HepG2 (cell line): Measurements from ENCODE around the gene TCF23. TPM values are rescaled to one million over a fixed set of nuclear protein-coding genes. Genes with fewer than 3 reads are reported as not detected.
A peak's percentile ranks its signal among the peaks of the same experiment; 100 is the strongest.

Source experiments
- CBX1 ChIP-seq: IDR thresholded peaks from one replicate; pipeline ENCODE4 v1.6.1; 2016; ENCODE audit warnings: antibody characterized with exemption, low read depth
- CCDC6 ChIP-seq: sonication (generic); formaldehyde crosslinking; IDR thresholded peaks from 2 replicates; pipeline ENCODE4 v1.8.1; 2022; ENCODE audit warnings: mild to moderate bottlenecking, missing genetic modification reagents, moderate library complexity
- HMG20A ChIP-seq: IDR thresholded peaks from 2 replicates; pipeline ENCODE4 v1.6.1; 2016; ENCODE audit warnings: borderline replicate concordance
- HOXA5 ChIP-seq: sonication (generic); formaldehyde crosslinking; IDR thresholded peaks from 2 replicates; pipeline ENCODE4 v1.4.0; 2020; ENCODE audit warnings: missing genetic modification reagents
- KDM1A ChIP-seq: IDR thresholded peaks from 2 replicates; pipeline ENCODE4 v1.6.1; 2016; ENCODE audit warnings: missing compliant biosample characterization
- MIXL1 ChIP-seq: IDR thresholded peaks from 2 replicates; pipeline ENCODE4 v1.6.1; 2016
- MLLT10 ChIP-seq: sonication (generic); formaldehyde crosslinking; IDR thresholded peaks from 2 replicates; pipeline ENCODE4 v1.4.0; 2020; ENCODE audit warnings: missing genetic modification reagents
- MXD3 ChIP-seq: IDR thresholded peaks from 2 replicates; pipeline ENCODE4 v1.6.1; 2016; ENCODE audit warnings: mild to moderate bottlenecking, missing biosample characterization, missing genetic modification reagents
- NAIF1 ChIP-seq: sonication (generic); formaldehyde crosslinking; IDR thresholded peaks from 2 replicates; pipeline ENCODE4 v1.5.0; 2020; ENCODE audit warnings: mild to moderate bottlenecking, missing genetic modification reagents, borderline replicate concordance
- RAD21 ChIP-seq: fragments of 450-650 bp; formaldehyde crosslinking; IDR thresholded peaks from 2 replicates; pipeline ENCODE4 v1.5.0; 2020; ENCODE audit warnings: mild to moderate bottlenecking
- RBM39 ChIP-seq: fragments of 200-400 bp; formaldehyde crosslinking; IDR thresholded peaks from one replicate; pipeline ENCODE4 v1.6.1; 2018; ENCODE audit warnings: antibody characterized with exemption, mild to moderate bottlenecking, low read depth, low read length; ENCODE audit not compliant: poor library complexity, severe bottlenecking
- REL ChIP-seq: sonication (generic); formaldehyde crosslinking; conservative IDR thresholded peaks from 2 replicates; pipeline ENCODE4 v1.8.0; 2022; ENCODE audit warnings: mild to moderate bottlenecking, missing genetic modification reagents, moderate library complexity
- RFX3 ChIP-seq: IDR thresholded peaks from 2 replicates; pipeline ENCODE4 v1.6.1; 2016; ENCODE audit warnings: missing biosample characterization, missing genetic modification reagents
- THAP9 ChIP-seq: sonication (generic); formaldehyde crosslinking; IDR thresholded peaks from 2 replicates; pipeline ENCODE4; 2020; ENCODE audit warnings: missing genetic modification reagents, mild to moderate bottlenecking, borderline replicate concordance
- ZBTB8A ChIP-seq: sonication (generic); formaldehyde crosslinking; IDR thresholded peaks from 2 replicates; pipeline ENCODE4 v1.4.0; 2020; ENCODE audit warnings: mild to moderate bottlenecking, low read depth, missing genetic modification reagents, borderline replicate concordance
- ZFP36L2 ChIP-seq: sonication (generic); formaldehyde crosslinking; IDR thresholded peaks from 2 replicates; pipeline ENCODE4 v1.4.0; 2020; ENCODE audit warnings: missing genetic modification reagents
- ZNF564 ChIP-seq: sonication (generic); formaldehyde crosslinking; IDR thresholded peaks from 2 replicates; pipeline ENCODE4 v1.8.1; 2023; ENCODE audit warnings: mild to moderate bottlenecking, missing genetic modification reagents
- ZNF639 ChIP-seq: conservative IDR thresholded peaks from 2 replicates; pipeline ENCODE4 v1.6.1; 2018; ENCODE audit warnings: missing genetic modification reagents
- ZNF749 ChIP-seq: sonication (generic); formaldehyde crosslinking; IDR thresholded peaks from 2 replicates; pipeline ENCODE4 v1.8.0; 2022; ENCODE audit warnings: mild to moderate bottlenecking, missing genetic modification reagents, moderate library complexity, borderline replicate concordance
- polyA plus RNA-seq, 8 experiments: library from polyadenylated mRNA; depleted of rRNA in 3 of 8; stranded (reverse) in 7 of 8; unstranded in 1 of 8; fragments of >200 nt; fragmentation: Illumina TruSeq in 4 of 8; extraction: Trizol in 4 of 8; gene quantifications; 2 replicates each; pipeline versions ENCODE4 v1.2.1 to v1.2.3, GENCODE V29; 2011 to 2016; ENCODE audit warnings: low read depth in 4 of 8, missing spikeins in 1 of 8, mixed read lengths in 1 of 8; ENCODE audit not compliant: insufficient read depth in 1 of 8
- total RNA-seq, 5 experiments: library from RNA; depleted of rRNA; stranded (reverse); fragments of >200 nt; fragmentation: Illumina TruSeq; extraction: Trizol; gene quantifications; 2 replicates each; pipeline ENCODE4 v1.2.3, GENCODE V29; 2016; ENCODE audit warnings: low read depth in 1 of 5
- TF ChIP-seq, protein P1 (sequence below): sonication (generic); formaldehyde crosslinking; IDR thresholded peaks from 2 replicates; pipeline ENCODE4 v1.5.0; 2020; ENCODE audit warnings: mild to moderate bottlenecking, missing genetic modification reagents
- TF ChIP-seq, protein P2 (sequence below): IDR thresholded peaks from 2 replicates; pipeline ENCODE4 v1.6.1; 2016; ENCODE audit warnings: missing compliant biosample characterization, missing genetic modification reagents, borderline replicate concordance

TCF23 gene
- total and polyA plus RNA-seq, 2 of the 13 experiments (the other 11 are each of a cell fraction or from before 2014, with no cell fraction given) = 0.02 to 1.4 TPM

GRCh38 chr2:27177441-27178351 lies 28.9 kb downstream of the TCF23 start (continued):
- TF ChIP-seq HMG20A (CRISPR knock-in tag) (peak; percentile 95; the same call in 1 of the 2 replicates), MXD3 (CRISPR knock-in tag) (peak; percentile 57; the same call in 1 of the 2 replicates), HOXA5 (CRISPR knock-in tag) (peak; percentile 94), MLLT10 (CRISPR knock-in tag) (no peak), ZFP36L2 (CRISPR knock-in tag) (0 out of 2 replicates have a peak, but pooled peaks have one; percentile 62), ZNF749 (CRISPR knock-in tag) (0 out of 2 replicates have a peak, but pooled peaks have one; percentile 81), ZNF639 (peak; percentile 51; the same call in 1 of the 2 replicates), REL (CRISPR knock-in tag) (peak; percentile 61; the same call in 1 of the 2 replicates), RFX3 (CRISPR knock-in tag) (no peak), NAIF1 (CRISPR knock-in tag) (no peak), ZNF564 (CRISPR knock-in tag) (no peak; the same call in 1 of the 2 replicates), ZBTB8A (CRISPR knock-in tag) (no peak), RBM39 (no peak), MIXL1 (peak; percentile 96), KDM1A (peak; percentile 81), RAD21 (CRISPR knock-in tag) (peak; percentile 37; the same call in 1 of the 2 replicates), CCDC6 (CRISPR knock-in tag) (peak; percentile 23; the same call in 1 of the 2 replicates), THAP9 (CRISPR knock-in tag) (peak; percentile 45; the same call in 1 of the 2 replicates), CBX1 (peak; percentile 56)
- TF ChIP-seq, protein P1, sequence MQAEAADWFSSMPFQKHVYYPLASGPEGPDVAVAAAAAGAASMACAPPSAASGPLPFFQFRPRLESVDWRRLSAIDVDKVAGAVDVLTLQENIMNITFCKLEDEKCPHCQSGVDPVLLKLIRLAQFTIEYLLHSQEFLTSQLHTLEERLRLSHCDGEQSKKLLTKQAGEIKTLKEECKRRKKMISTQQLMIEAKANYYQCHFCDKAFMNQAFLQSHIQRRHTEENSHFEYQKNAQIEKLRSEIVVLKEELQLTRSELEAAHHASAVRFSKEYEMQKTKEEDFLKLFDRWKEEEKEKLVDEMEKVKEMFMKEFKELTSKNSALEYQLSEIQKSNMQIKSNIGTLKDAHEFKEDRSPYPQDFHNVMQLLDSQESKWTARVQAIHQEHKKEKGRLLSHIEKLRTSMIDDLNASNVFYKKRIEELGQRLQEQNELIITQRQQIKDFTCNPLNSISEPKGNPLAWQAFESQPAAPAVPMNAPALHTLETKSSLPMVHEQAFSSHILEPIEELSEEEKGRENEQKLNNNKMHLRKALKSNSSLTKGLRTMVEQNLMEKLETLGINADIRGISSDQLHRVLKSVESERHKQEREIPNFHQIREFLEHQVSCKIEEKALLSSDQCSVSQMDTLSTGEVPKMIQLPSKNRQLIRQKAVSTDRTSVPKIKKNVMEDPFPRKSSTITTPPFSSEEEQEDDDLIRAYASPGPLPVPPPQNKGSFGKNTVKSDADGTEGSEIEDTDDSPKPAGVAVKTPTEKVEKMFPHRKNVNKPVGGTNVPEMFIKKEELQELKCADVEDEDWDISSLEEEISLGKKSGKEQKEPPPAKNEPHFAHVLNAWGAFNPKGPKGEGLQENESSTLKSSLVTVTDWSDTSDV (CRISPR knock-in tag) = no peak
- TF ChIP-seq, protein P2, sequence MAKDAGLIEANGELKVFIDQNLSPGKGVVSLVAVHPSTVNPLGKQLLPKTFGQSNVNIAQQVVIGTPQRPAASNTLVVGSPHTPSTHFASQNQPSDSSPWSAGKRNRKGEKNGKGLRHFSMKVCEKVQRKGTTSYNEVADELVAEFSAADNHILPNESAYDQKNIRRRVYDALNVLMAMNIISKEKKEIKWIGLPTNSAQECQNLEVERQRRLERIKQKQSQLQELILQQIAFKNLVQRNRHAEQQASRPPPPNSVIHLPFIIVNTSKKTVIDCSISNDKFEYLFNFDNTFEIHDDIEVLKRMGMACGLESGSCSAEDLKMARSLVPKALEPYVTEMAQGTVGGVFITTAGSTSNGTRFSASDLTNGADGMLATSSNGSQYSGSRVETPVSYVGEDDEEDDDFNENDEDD (CRISPR knock-in tag) = peak; percentile 26; the same call in 1 of the 2 replicates
